IPS-NIHi7 (cell line): ENCODE data around the gene SOD3.

Source experiments
- DNase-seq: peaks from one replicate; pipeline ENCODE4 v3.0.0; 2012; ENCODE audit warnings: mixed read lengths; ENCODE audit errors: extremely low spot score

SOD3 gene

GRCh38 chr4:24775032-24775605, 20.3 kb upstream of the SOD3 start:
- DNase-seq: no peak

GRCh38 chr4:24775750-24776149, 19.6 kb upstream of the SOD3 start:
- no peak for DNase-seq

- no peak for DNase-seq
Measured at GRCh38 chr4:24777536-24778463, 17.6 kb upstream of the SOD3 start.

GRCh38 chr4:24778464-24779225, 16.7 kb upstream of the SOD3 start:
- no peak for DNase-seq

GRCh38 chr4:24780936-24781495, 14.4 kb upstream of the SOD3 start:
- DNase-seq: no peak

- DNase-seq: no peak
Measured at GRCh38 chr4:24781999-24782745, 13.2 kb upstream of the SOD3 start.

GRCh38 chr4:24783506-24783905, 11.9 kb upstream of the SOD3 start:
- DNase-seq: no peak

GRCh38 chr4:24791043-24791442, 4.3 kb upstream of the SOD3 start:
- DNase-seq: no peak

GRCh38 chr4:24792552-24792951, 2.8 kb upstream of the SOD3 start:
- DNase-seq: no peak

GRCh38 chr4:24793219-24794005, 2.0 kb upstream of the SOD3 start:
- DNase-seq: no peak

GRCh38 chr4:24794051-24794450, 1.3 kb upstream of the SOD3 start:
- no peak for DNase-seq

GRCh38 chr4:24794480-24794879, 893 bp upstream of the SOD3 start:
- no peak for DNase-seq

GRCh38 chr4:24795666-24796381, 451 bp downstream of the SOD3 start:
- no peak for DNase-seq

- DNase-seq: no peak
Measured at GRCh38 chr4:24796620-24797019, 1.2 kb downstream of the SOD3 start.

GRCh38 chr4:24798036-24798610, 2.8 kb downstream of the SOD3 start:
- DNase-seq: no peak

- DNase-seq: no peak
Measured at GRCh38 chr4:24799196-24799543, 3.8 kb downstream of the SOD3 start.

- DNase-seq: no peak
Measured at GRCh38 chr4:24799544-24800324, 4.4 kb downstream of the SOD3 start.

- DNase-seq: no peak
Measured at GRCh38 chr4:24800325-24800895, 5.0 kb downstream of the SOD3 start.
